COLO829 (cell line): ENCODE results near the gene HECTD4.
"Not testable (repeated sequence)": the region's sequence is repeated elsewhere in the genome, so short reads cannot be mapped to it uniquely, and the experiment has no call there.

Source experiments
- DNase-seq: peaks from one replicate; pipeline ENCODE4 v3.0.0; 2012; ENCODE audit warnings: low spot score

HECTD4 gene

DNA sequence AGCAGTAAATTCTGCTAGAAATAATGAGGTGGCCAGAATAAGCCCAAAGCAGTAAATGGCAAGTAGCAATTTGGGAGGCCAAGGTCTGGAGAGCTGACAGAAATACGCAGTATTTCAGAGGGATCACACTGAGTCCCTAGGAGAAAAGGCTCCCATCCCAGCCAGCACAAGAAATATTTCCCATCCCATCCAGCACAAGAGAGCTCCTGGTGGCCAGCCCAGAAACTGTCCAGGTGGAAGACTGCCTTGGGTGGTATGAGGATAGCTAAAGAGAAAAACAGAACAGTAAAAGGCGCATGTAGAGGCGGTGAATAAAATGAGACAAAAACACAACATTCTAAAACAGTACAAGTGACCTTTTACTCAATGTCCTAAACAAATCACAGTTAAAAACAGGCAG is 120.7 kb downstream of the HECTD4 start:
- DNase-seq, result no peak

DNA sequence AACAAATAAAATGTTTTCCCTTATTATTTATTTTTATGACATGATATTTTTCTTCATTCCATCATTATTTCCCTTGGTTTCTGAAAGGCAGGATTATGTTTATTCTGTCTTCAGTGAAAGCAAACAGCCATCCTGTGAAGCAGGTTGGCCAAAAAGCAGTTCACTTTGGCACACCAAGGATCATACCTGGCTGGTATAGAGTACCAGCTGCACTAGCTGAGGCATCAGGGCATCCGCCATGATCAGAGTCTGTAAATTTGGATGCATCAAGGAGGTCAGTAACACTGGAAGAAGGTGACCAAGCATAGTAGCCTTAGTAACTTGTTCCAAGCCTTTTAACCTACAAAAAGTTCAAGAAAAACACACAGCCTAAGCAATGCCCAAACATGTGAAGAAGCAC is 123.3 kb downstream of the HECTD4 start:
- no peak for DNase-seq

DNA sequence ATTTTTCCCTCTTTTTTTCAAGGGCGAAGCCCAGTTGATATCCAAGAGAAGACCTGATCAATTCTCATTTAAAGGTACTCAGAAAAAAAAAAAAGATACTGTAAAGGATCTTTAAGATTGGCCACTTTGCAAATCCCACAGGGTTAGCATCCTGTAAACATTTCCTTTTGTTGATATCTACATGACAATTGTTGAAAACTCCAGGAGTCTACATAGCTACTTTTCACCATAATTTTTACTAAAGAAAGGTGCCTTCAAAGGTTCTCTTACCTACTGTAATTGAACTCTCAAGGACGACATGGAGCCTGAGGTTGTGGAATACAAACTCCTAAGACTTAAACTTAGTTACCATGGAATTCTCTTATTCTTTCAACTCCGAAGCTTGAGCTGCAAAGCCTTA is 125.5 kb downstream of the HECTD4 start:
- DNase-seq, result no peak

DNA sequence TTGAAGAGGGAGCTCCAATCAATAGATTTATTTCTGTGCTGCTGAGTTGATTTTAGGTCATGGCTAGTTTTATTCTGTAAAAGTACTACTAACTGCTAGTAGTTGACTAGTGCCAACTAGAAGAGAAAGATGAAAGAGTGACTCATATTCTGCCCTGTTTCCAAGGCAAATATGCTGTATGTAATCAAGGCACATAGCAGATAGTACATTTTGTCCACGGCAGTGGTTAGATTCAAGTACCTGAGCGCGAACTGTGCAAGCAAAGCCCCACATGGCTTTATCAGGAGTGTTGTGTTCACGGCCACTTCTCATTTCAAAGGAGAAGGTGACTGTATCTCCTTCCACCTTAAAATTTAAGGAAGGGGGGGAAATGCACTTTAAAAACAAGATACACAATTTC is 130.0 kb downstream of the HECTD4 start:
- no peak for DNase-seq

DNA sequence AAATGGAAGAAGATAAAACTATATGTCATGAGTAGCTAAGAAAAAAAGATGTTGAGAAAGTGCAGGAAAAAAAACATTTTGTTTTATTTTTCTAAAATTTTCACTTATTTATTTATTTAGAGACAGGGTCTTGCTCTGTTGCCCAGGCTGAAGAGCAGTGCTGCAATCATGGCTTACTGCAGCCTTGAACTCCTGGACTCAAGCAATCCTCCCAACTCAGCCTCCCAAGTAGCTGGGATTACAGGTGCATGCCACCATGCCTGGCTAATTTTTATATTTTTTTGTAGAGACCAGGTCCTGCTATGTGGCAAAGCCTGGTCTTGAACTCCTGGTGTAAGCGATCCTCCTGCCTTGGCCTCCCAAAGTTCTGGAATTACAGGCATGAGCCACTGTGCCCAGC is 137.3 kb downstream of the HECTD4 start:
- DNase-seq, result not testable (repeated sequence)

DNA sequence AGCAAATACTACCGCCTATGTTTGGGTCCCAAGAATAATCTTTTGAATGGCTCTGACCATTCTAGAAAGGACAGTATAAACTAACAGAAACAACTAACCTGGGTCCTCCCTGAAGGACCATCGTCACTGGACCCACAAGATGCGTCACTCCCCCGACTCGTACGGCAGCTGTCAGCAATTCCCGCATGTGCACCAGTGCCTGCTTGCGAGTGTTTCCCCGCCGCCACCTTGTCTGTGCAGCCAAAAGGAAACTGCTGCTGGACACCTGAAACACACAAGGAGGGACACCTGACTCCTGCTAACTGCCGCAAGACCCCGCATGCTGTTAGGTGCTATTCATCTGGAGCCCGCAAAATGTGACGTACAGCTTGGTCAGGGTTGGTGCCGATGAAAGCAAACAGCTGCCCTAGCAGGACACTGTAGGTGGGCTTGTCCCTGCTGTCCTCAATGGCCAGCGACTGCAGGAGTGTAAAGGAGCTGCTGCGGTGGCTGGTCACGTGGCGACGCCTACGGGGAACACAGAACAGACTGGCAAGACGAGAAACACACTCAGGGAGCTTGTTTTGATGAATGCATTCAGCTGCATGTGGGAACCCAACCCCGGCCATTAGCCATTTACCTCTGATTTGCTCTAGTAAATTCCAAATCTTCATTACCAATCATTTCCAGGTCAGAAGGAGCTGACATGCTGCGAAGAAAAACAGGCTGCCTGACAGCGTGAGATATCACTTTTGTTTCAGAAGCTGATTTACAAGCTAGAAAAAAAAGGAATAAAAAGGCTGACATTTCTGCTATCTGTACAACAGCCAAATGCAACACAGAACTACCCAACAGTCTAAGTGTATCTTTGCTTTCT is 138.7 kb downstream of the HECTD4 start:
- DNase-seq, result no peak

DNA sequence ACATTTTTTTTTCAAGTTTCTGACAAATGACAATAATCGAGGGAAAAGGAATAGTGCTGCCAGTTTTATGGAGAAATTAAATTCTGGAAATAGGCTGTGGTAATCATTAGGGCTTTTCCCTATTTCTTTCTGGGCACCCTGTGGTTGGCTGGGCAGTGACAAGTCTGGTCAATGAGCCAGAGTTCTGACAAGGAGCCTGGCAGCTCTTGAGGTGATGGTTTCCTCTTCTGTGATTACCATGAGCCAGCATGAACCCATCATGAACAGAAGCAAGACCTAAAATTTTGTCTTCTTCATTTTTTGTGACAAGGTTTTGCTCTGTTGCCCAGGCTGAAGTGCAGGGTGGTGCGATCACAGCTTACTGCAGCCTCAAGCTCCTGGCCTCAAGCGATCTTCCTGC is 141.1 kb downstream of the HECTD4 start:
- DNase-seq, result no peak

DNA sequence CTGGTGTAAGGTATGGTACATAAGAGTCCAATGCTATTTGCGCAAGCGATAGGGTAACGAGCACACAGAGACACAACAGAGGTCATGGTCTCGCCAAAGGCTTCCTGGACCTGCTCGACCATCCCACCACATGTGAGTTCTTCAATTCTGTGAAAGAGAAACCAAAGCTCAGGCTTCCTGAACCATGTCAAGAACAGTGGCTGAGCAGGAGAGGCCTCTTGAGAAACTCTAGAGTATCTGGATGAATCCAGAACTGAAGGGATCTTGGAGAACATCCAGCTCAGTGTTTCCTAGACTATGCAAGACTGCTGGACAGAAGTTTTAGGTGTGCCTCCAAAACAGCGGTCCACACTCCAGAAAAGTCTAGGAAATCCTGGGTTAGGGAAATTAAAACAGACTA is 142.3 kb downstream of the HECTD4 start:
- DNase-seq, result no peak

DNA sequence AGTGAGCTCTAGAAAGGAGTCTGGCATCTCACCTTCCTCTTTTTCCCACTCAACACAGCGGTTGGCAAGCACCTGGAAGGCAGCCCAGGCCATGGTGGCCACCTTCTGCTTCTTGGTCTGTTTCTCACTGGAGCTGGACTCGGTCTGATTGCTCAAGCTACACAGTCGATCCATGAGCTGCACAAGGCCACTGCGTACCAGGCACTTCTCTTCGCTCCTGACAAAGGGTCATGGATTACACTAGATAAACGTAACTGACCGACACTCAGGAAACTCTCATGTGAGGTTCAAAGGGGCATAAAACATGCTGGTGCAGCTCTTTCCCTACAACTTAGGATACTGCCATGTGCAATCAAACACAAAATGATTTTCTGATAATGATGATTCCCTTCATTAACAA is 143.2 kb downstream of the HECTD4 start:
- DNase-seq, result no peak

DNA sequence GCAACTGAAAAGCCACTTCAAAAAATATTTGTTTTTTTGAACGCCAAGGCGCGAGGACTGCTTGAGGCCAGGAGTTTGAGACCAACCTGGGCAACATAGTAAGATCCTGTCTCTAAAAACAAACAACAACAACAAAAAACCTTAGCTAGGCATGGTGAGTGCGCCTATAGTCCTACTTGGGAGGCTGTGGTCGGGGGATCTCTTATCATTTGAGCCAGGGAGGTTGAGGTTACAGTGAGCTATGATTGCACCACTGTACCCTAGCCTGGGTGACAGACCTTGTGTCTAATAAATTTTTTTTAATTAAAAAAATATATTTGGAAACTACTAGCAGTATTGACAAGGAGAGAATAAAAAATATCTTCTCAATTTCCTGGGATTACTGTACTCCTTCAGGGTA is 143.8 kb downstream of the HECTD4 start:
- no peak for DNase-seq

DNA sequence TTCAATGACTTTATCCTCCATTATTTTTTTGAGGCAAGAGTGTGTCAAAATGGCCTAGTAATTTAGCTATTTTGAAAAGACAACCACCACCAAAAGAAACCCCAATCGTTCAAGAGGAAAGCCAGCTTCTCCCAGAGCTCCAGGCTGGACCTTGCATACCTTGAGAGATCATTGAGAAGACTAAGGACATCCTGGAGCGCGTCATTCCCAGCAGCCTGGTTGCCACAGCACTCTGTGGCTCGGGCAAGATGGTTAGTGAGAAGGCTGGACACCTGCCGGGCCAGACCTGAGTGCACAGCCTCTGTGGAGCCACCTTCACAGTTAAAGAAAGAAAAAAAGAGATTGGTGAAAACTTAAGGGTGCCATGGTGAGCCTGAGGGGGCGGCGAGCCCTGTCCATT is 145.4 kb downstream of the HECTD4 start:
- no peak for DNase-seq

DNA sequence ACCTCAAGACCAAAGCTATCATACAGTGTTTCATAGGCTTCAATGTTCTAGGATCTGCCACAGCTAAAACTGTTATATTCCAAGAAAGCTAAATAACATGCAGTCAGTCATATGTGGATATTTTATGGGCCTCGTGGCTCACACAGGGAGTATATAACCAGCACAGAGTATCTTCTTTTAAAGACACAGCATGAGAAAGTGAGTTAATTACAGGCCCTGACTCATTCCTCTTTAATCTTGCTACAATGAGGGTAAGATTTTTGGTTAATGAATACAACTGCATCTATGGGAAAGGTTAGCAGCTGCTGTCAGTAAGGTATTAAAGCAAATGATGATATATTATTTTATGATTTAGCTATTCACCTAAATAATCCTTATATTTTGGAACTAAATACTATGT is 145.8 kb downstream of the HECTD4 start:
- DNase-seq, result no peak

DNA sequence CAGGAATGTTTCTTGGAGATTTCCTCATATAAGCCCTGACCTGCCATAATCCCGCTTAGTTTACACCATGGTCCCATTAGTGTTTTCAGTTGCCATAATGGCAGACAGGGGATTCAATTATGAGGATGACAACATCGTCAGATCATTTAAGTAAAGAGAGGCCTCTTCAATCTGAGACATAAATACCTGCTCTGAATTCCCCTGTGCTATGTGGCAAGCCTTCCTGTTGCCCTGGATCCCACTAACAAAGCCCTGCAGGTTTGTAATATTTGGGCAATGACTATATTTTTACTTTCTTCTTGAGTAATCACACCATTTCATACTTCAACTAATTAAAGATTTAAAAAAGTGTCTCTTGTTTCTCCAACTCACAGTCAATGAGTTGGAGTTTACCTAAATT is 147.9 kb downstream of the HECTD4 start:
- no peak for DNase-seq

DNA sequence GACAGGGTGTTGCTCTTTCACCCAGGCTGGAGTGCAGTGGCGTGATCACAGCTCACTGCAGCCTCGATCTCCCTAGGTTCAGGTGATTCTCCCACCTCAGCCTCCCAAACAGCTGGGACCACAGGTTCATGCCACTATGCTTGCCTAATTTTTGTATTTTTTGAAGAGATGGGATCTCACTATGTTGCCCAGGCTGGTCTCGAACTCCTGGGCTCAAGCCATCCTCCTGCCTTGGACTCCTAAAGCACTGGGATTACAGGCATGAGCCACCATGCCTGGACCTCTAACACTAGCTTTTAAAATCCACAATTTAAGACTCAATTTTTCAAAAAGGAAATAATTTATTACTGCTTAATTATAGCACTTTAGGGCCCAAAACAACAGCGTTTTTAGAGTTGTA is 149.0 kb downstream of the HECTD4 start:
- no peak for DNase-seq

DNA sequence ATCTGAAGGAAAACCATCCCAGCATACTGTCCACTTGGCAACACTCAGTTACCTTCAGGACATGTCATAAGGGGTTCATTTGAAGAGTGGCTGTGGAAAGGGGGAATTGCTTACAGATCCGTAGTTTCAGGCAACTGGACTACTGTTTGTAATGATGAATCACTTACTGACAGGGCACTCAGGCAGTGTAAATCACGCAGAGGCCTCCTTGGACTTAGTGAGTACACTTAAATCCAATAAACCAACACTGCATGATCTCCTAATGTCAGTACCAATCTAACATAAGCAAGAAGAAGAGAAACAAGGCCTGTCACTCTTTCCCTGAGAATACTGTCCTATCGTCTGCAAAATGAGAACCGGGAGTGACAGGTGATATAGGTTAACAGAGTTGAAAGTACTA is 152.1 kb downstream of the HECTD4 start:
- DNase-seq, result no peak

DNA sequence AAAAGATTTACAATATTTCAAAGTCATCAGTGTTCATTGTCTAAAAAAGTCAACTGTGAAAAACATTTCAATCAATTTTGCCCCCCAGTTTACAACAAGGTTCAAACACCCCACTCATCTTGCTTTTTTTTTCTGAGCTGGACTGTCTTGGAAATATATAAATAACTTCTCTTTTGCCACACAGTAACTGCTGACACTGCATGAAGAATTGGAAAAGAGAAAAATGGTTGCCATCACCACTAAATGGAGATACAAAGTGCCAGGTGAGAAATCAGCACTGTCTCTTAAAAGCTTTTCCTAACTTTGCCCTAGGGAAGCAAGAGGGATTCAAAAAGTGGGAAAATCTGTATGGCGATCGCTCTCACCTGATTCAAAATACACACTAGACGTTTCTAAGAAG is 155.5 kb downstream of the HECTD4 start:
- no peak for DNase-seq

DNA sequence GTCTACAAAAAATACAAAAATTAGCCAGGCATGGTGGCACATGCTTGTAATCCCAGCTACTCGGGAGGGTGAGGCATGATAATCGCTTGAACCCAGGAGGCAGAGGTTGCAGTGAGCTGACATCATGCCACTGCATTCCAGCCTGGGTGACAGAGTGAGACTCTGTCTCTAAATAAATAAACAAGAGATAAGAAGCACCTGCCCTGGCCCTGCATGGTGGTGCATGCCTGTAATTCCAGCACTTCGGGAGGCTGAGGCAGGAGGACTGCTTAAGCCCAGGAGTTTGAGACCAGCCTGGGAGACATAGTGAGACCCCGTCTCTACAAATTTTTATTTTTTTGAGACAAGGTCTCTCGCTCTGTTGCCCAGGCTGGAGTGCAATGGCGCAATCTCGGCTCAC is 161.6 kb downstream of the HECTD4 start:
- DNase-seq, result not testable (repeated sequence)

DNA sequence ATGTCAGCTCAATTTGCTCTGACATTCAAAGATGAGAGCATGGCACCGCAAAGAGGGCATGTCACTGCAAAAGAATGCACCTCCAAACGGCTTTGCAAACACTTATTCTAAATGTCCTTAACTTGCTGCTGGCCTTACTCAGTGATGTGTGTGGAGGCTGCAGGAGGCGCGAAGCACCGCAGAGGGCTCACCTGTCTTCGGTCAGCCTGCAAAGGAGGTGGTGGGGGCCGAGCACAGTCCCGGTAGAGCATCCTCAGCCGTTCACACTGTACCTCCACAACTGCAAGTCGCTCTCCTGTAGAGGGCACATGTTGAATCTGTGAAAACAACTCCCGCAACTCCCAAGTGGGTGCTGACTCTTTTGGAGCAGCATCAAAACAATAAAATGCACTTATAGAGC is 163.0 kb downstream of the HECTD4 start:
- DNase-seq, result no peak

DNA sequence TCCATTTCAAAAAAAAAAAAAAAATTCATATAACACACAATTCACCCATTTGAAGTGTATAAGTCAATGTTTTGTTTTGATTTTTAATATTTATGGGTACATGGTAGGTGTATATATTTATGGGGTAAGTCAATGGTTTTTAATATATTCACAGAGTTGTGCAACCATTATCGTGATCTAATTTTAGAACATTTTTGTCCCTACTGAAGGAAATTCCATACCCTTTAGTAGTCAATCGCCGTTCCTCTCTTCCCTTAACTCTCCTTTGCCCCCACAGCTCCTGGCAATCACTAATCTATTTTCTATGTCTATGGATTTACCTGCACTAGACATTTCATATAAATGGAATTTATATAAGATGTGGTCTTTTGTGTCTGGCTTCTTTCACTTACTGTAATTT is 164.1 kb downstream of the HECTD4 start:
- DNase-seq, result no peak

DNA sequence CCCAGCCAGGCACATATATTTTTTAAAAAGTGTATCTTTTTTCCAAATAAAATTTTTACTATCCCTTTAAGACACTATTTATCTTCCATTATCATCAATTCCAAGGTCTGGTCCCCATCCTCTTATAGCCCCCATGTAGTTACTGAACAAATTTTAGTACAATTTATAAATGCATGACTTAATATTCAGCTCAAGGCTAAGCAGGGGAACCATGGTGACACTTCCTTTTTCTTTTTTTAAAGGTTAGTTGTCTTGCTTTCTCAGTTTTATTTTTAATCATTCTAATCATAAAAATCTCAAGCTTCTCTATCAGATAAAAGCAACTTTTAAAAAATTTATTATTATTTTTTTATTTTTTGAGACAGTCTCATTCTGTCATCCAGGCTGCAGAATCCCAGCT is 164.6 kb downstream of the HECTD4 start:
- no peak for DNase-seq

DNA sequence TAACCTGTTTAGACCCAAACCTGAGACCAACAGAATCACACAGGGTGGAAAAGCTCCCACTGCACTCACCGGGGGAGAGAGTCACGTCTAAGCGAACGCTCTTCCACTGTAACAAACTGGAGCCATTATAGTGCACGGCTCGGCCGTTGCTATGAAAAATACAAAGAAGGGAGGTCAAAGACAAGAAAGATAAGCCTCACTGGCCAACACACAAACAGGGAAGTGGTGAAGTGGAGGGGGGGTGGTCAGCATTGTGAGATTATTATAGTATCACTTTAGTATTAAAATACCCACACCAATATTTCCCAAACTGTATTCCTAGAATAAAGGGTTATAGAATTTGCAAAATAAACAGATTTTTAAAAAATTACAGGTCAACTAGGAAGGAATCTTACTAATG is 166.0 kb downstream of the HECTD4 start:
- no peak for DNase-seq

DNA sequence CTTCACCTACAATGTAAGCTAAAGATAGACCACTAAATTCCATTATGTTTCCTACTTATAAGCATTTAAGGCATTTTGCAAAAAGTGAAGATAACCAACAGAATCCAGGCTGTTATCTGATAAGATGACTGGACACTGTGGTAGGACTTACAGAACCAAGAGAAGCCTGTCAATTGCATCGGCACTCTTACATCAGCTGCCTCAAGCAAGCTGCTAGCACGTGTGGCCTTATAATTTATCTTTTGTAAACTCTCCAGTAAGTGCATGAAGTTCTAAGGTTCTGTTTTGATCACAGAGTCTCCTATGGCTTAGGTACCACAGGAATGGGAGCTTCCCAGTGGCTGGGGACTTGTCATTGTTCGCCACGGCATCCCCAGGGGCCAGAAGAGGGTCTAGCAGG is 168.2 kb downstream of the HECTD4 start:
- DNase-seq, result no peak

DNA sequence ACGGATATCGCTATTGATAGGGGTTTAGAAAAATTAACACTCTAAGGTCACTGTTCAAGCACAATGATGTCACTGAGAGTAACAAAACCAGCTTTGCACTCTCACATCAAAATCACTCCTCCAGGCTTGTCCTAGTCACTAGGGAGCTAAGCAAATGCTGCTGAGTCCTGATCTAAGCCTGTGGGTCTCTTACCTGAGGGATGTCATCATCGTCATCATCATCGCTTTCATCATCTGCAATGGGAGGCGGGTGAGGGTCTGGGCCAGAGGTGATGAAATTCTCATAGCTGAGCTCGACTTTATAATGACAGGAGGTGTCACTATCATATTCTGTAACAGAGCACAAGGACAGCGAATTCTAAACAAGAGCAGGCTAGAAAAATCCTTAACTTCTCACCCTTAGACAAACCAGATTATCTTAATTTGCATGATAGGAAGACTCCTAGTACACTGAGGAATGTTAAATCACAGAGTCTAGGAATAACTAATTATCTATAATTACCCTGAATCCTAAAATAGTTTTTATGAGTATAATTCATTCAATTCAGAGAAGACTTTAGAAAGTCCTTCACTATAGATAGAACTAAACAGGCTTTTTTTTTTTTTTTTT is 173.8 kb downstream of the HECTD4 start:
- no peak for DNase-seq

DNA sequence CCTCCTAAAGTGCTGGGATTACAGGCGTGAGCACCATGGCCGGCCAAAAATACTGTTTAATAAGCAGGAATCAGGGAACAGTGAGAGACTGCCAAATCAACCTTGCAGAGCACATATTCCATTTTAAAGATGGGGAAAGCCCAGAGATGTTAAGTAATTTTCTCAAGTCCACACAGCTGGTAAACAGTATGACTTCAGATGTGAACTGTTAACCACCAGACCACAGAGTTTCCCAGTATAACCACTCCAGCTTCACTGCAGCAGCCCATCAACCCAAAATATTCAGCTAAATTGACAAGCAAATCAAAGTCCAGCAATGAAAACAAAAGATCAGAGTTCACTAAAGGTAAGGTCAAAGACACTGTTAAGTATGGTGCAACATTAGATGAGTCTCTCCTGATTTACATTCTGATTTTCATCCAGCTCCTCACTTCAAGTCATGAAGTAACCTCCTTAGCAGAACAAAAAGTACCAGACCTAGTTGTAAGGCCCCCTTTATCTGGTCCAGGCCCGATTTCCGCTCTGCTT is 174.8 kb downstream of the HECTD4 start:
- no peak for DNase-seq
